HepG2 (cell line): ENCODE data around the gene LIMS2. TPM values are rescaled to one million over a fixed set of nuclear protein-coding genes. Genes with fewer than 3 reads are reported as not detected.

ENCODE experiments used
- ARID5B ChIP-seq: IDR thresholded peaks from 2 replicates; pipeline ENCODE4 v1.4.0; 2020; ENCODE audit warnings: mild to moderate bottlenecking, missing genetic modification reagents
- ARNT2 ChIP-seq: sonication (generic); formaldehyde crosslinking; IDR thresholded peaks from 2 replicates; pipeline ENCODE4 v1.8.0; 2022; ENCODE audit warnings: mild to moderate bottlenecking, low read depth, missing genetic modification reagents, moderate library complexity
- CTCF ChIP-seq: sonication (generic); formaldehyde crosslinking; IDR thresholded peaks from 2 replicates; pipeline ENCODE4 v1.5.0; 2020; ENCODE audit warnings: mild to moderate bottlenecking, missing genetic modification reagents, moderate library complexity
- DR1 ChIP-seq: sonication (generic); formaldehyde crosslinking; IDR thresholded peaks from 2 replicates; pipeline ENCODE4 v1.8.0; 2021; ENCODE audit warnings: mild to moderate bottlenecking, missing genetic modification reagents, inconsistent platforms
- HMGXB4 ChIP-seq, 2 experiments: sonication (generic) in 1 of 2; formaldehyde crosslinking in 1 of 2; IDR thresholded peaks; 2 replicates each; pipeline versions ENCODE4 v1.4.0 to v1.6.1; 2018 to 2020; ENCODE audit warnings: missing genetic modification reagents in 2 of 2, borderline replicate concordance in 1 of 2, low read depth in 1 of 2, mild to moderate bottlenecking in 1 of 2, missing biosample characterization in 1 of 2
- HNRNPL ChIP-seq: fragments of 200-400 bp; formaldehyde crosslinking; IDR thresholded peaks from 2 replicates; pipeline ENCODE4 v1.6.1; 2017; ENCODE audit warnings: mild to moderate bottlenecking, low read depth, low read length
- HOXA5 ChIP-seq: sonication (generic); formaldehyde crosslinking; IDR thresholded peaks from 2 replicates; pipeline ENCODE4 v1.4.0; 2020; ENCODE audit warnings: missing genetic modification reagents
- MYC ChIP-seq: sonication (generic); formaldehyde crosslinking; IDR thresholded peaks from 2 replicates; pipeline ENCODE4 v1.9.0; 2021; ENCODE audit warnings: missing genetic modification reagents, borderline replicate concordance
- TBL1XR1 ChIP-seq: fragments of 150-350 bp; IDR thresholded peaks from 2 replicates; pipeline ENCODE4 v1.6.1; 2014; ENCODE audit warnings: borderline replicate concordance, low read length; ENCODE audit not compliant: partially characterized antibody
- ZBTB3 ChIP-seq: sonication (generic); formaldehyde crosslinking; IDR thresholded peaks from 2 replicates; pipeline ENCODE4 v1.4.0; 2020; ENCODE audit warnings: low read depth, mild to moderate bottlenecking, moderate library complexity, missing genetic modification reagents, borderline replicate concordance
- ZKSCAN5 ChIP-seq: sonication (generic); formaldehyde crosslinking; IDR thresholded peaks from 2 replicates; pipeline ENCODE4 v1.5.1; 2020; ENCODE audit warnings: mild to moderate bottlenecking, missing genetic modification reagents
- ZNF18 ChIP-seq: sonication (generic); formaldehyde crosslinking; IDR thresholded peaks from 2 replicates; pipeline ENCODE4 v1.8.0; 2022; ENCODE audit warnings: mild to moderate bottlenecking, missing genetic modification reagents; ENCODE audit not compliant: insufficient replicate concordance
- ZNF224 ChIP-seq: sonication (generic); formaldehyde crosslinking; IDR thresholded peaks from 2 replicates; pipeline ENCODE4 v1.5.0; 2020; ENCODE audit warnings: mild to moderate bottlenecking, missing genetic modification reagents
- ZNF451 ChIP-seq: sonication (generic); formaldehyde crosslinking; IDR thresholded peaks from 2 replicates; pipeline ENCODE4 v1.5.0; 2020; ENCODE audit warnings: mild to moderate bottlenecking, missing genetic modification reagents
- ZNF547 ChIP-seq: sonication (generic); formaldehyde crosslinking; IDR thresholded peaks from 2 replicates; pipeline ENCODE4 v1.5.1; 2020; ENCODE audit warnings: mild to moderate bottlenecking, missing genetic modification reagents
- ZNF563 ChIP-seq: sonication (generic); formaldehyde crosslinking; IDR thresholded peaks from 2 replicates; pipeline ENCODE4 v1.8.0; 2022; ENCODE audit warnings: mild to moderate bottlenecking, moderate library complexity, missing genetic modification reagents
- ZNF567 ChIP-seq: sonication (generic); formaldehyde crosslinking; IDR thresholded peaks from 2 replicates; pipeline ENCODE4 v1.8.1; 2023; ENCODE audit warnings: mild to moderate bottlenecking, missing genetic modification reagents, borderline replicate concordance
- ZNF788 ChIP-seq: sonication (generic); formaldehyde crosslinking; IDR thresholded peaks from 2 replicates; pipeline ENCODE4 v1.5.0; 2020; ENCODE audit warnings: mild to moderate bottlenecking, missing genetic modification reagents, borderline replicate concordance
- polyA plus RNA-seq, 8 experiments: library from polyadenylated mRNA; depleted of rRNA in 3 of 8; stranded (reverse) in 7 of 8; unstranded in 1 of 8; fragments of >200 nt; fragmentation: Illumina TruSeq in 4 of 8; extraction: Trizol in 4 of 8; gene quantifications; 2 replicates each; pipeline versions ENCODE4 v1.2.1 to v1.2.3, GENCODE V29; 2011 to 2016; ENCODE audit warnings: low read depth in 4 of 8, missing spikeins in 1 of 8, mixed read lengths in 1 of 8; ENCODE audit not compliant: insufficient read depth in 1 of 8
- total RNA-seq, 5 experiments: library from RNA; depleted of rRNA; stranded (reverse); fragments of >200 nt; fragmentation: Illumina TruSeq; extraction: Trizol; gene quantifications; 2 replicates each; pipeline ENCODE4 v1.2.3, GENCODE V29; 2016; ENCODE audit warnings: low read depth in 1 of 5

Gene LIMS2
- total and polyA plus RNA-seq, 2 of the 13 experiments (the other 11 are each of a cell fraction or from before 2014, with no cell fraction given), result 1.0 to 1.9 TPM

GRCh38 chr2:127640082-127641072 is 35.0 kb downstream of the LIMS2 start (continued):
- TF ChIP-seq ARID5B (0 out of 2 replicates have a peak, but pooled peaks have one; percentile 8), ZNF451 (CRISPR knock-in tag) (peak; percentile 29; the same call in 1 of the 2 replicates), ZNF224 (CRISPR knock-in tag) (peak; percentile 45; the same call in 1 of the 2 replicates), ZBTB3 (CRISPR knock-in tag) (no peak), ZKSCAN5 (CRISPR knock-in tag) (no peak), CTCF (CRISPR knock-in tag) (peak; percentile 81), DR1 (CRISPR knock-in tag) (peak; percentile 67), ZNF788 (CRISPR knock-in tag) (peak; percentile 33; the same call in 1 of the 2 replicates), ZNF18 (CRISPR knock-in tag) (peak; percentile 72), HOXA5 (CRISPR knock-in tag) (no peak), ZNF563 (CRISPR knock-in tag) (0 out of 2 replicates have a peak, but pooled peaks have one; percentile 8), TBL1XR1 (no peak), ZNF547 (0 out of 2 replicates have a peak, but pooled peaks have one; percentile 20), HNRNPL (peak; percentile 92), ZNF567 (CRISPR knock-in tag) (0 out of 2 replicates have a peak, but pooled peaks have one; percentile 75), ARNT2 (CRISPR knock-in tag) (peak; percentile 78), HMGXB4 (CRISPR knock-in tag; IDR thresholded peaks at IDR 0.05; ENCODE audit: borderline replicate concordance in 1 of 2, low read depth in 1 of 2) (peak; percentile 76 to 88), MYC (CRISPR knock-in tag) (peak; percentile 32; the same call in 1 of the 2 replicates)
